ENCODE results near the gene TMEM235. TPM values are rescaled to one million over a fixed set of nuclear protein-coding genes. Genes with fewer than 3 reads are reported as not detected.
A peak's percentile ranks its signal among the peaks of the same experiment; 100 is the strongest.

Gene TMEM235
- total and polyA plus RNA-seq, 9 of the 15 experiments (the other 6 are each of a cell fraction or from before 2014, with no cell fraction given), result not detected

GRCh38 chr17:78258323-78259191, 27.1 kb downstream of the TMEM235 start (continued):
- no peak for TF ChIP-seq CTCFL (IDR thresholded peaks at IDR 0.05; ENCODE audit: borderline replicate concordance, insufficient read depth, low read depth, low read length, poor library complexity, severe bottlenecking)
- TF ChIP-seq PCBP1 (IDR thresholded peaks at IDR 0.05; ENCODE audit: low read depth, low read length, poor library complexity, severe bottlenecking), result no peak
- peak; percentile 87 for TF ChIP-seq GATA2 (CRISPR knock-in tag; IDR thresholded peaks at IDR 0.05)
- TF ChIP-seq POLR3G (IDR thresholded peaks at IDR 0.05; ENCODE audit: extremely low read depth, insufficient read length, insufficient replicate concordance), result no peak
- TF ChIP-seq ZNF707 (CRISPR knock-in tag; conservative IDR thresholded peaks at IDR 0.05), result no peak
- peak; percentile 98 for TF ChIP-seq VEZF1 (CRISPR knock-in tag; IDR thresholded peaks at IDR 0.05)
- TF ChIP-seq SNIP1 (IDR thresholded peaks at IDR 0.05; ENCODE audit: low read depth), result no peak
- TF ChIP-seq SREBF1 (IDR thresholded peaks at IDR 0.05; ENCODE audit: borderline replicate concordance, low read depth, low read length), result no peak
- no peak for TF ChIP-seq KAT8 (IDR thresholded peaks at IDR 0.05; ENCODE audit: low read depth)
- TF ChIP-seq ZNF318 (IDR thresholded peaks at IDR 0.05; ENCODE audit: borderline replicate concordance in 1 of 2, low read depth in 1 of 2), result no peak
- TF ChIP-seq NFIC (IDR thresholded peaks at IDR 0.05), result peak; percentile 81
- no peak for TF ChIP-seq ETS2 (tag; IDR thresholded peaks at IDR 0.05; ENCODE audit: borderline replicate concordance, poor library complexity, severe bottlenecking)
- no peak for TF ChIP-seq MED1 (CRISPR knock-in tag; IDR thresholded peaks at IDR 0.05; ENCODE audit: borderline replicate concordance)
- TF ChIP-seq KHSRP (IDR thresholded peaks at IDR 0.05), result no peak
- TF ChIP-seq GTF2A2 (tag; IDR thresholded peaks at IDR 0.05), result no peak
